GM18505 (cell line): ENCODE data around the gene MRTFA.
A peak's percentile ranks its signal among the peaks of the same experiment; 100 is the strongest.

ENCODE experiments used
- ATAC-seq: cut with Tn5 transposase; IDR thresholded peaks from one replicate; pipeline ENCODE4 v1.9.1; 2021; ENCODE audit not compliant: unreplicated experiment
- POLR2A ChIP-seq: IDR thresholded peaks from 4 replicates; pipeline ENCODE4 v1.6.1; 2011; ENCODE audit warnings: borderline replicate concordance; ENCODE audit not compliant: insufficient read depth, insufficient read length; ENCODE audit errors: extremely low read depth

The MRTFA gene

GRCh38 chr22:40452730-40453487 is 183.6 kb downstream of the MRTFA start:
- TF ChIP-seq POLR2A = no peak
- ATAC-seq = no peak

GRCh38 chr22:40451210-40451609 is 185.3 kb downstream of the MRTFA start:
- no peak for TF ChIP-seq POLR2A
- ATAC-seq = no peak

DNA sequence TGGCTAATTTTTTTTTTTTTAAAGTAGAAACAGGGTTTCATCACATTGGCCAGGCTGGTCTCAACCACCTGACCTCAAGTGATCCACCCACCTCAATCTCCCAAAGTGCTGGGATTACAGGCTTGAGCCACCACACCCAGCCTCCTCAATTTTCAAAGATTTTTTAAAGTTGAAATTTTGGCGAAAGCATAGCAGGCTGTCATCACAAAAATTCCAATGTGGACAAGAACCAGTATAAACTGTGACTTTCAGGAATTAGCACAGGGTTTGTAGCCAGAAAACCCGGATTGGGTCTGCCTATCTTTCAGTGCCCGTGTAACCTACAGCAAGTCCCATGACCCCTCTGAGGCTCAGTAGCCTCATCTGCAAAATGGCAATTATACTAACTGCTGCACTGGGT is 185.9 kb downstream of the MRTFA start:
- TF ChIP-seq POLR2A = no peak
- ATAC-seq = no peak

DNA sequence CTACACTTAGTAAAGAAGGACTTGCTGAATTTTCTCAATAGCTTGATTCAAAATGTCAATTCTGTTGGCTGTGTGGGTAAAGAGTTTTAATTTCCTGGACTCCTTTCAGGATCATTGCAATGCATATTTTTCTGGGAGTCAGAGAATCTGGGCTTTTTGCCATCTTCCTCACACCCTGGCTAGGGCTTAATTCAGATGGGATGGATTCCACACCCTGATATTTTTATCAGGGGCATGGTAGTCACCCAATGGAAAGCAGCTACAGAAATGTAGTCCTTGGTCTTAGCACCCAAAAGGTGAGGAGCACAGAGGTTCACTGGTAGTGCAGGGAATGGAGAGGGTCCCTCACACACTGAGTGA is 186.9 kb downstream of the MRTFA start:
- no peak for ATAC-seq

GRCh38 chr22:40446203-40446602 is 190.3 kb downstream of the MRTFA start:
- ATAC-seq = no peak
- TF ChIP-seq POLR2A = no peak

More for the DNA sequence above, 186.9 kb downstream of the MRTFA start:
- TF ChIP-seq POLR2A = no peak

DNA sequence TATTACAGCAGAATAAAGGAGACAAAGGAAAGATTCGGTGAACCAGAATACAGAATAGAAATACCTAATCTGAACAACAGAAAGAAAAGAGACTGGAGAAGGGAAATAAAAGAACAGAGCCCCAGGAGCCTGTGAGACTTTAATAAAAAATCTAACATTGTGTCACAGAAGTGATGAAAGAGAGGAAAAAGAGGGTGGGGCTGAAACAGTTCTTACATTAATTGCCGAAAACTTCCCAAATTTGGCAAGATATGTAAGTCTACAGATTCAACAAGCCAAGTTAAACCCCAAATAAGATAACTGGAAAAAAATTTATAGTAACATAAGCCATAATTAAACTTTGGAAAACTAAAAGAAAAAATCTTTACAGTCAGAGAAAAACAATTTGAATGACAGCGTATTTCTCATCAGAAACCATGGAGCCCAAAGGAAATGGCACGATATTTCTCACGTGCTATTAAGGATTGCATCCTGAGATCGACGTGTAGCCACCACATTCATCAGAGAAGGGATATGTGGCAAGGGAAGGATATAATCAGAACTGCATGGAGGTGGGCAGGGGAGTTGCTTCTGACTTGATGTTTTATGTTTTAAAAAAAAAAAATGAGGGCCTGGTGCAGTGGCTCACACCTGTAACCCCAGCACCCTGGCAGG is 192.2 kb downstream of the MRTFA start:
- TF ChIP-seq POLR2A = no peak
- no peak for ATAC-seq

- ATAC-seq = no peak
- no peak for TF ChIP-seq POLR2A
Measured at GRCh38 chr22:40443732-40444131, 192.8 kb downstream of the MRTFA start.

DNA sequence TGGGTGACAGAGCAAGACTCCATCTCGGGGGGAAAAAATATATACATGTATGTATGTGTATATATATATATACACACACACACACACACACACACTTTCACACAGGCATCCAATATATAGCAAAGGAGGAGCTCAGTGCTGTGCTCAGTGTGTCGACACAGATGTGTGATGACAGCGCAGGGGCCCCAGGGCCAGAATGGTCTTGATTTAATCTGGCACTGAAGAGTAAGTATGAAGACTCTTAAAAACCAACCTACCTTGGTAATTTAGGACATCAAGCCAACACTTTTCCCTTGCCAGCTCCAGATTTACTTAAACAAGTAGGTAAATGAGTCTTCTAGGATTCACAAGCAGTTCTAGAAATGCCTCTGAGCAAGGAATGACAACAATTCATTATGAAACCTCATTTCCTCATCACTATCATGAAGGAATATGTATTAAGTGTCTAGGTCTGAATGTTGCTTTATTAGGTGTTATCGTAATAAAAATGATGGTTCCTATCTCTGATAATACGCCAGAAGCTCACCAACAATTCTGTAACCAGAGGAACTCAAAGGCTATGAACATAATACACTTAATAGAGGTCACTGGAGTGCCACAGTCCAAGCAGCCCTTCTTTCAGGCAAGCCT is 194.6 kb downstream of the MRTFA start:
- no peak for TF ChIP-seq POLR2A
- ATAC-seq = no peak

DNA sequence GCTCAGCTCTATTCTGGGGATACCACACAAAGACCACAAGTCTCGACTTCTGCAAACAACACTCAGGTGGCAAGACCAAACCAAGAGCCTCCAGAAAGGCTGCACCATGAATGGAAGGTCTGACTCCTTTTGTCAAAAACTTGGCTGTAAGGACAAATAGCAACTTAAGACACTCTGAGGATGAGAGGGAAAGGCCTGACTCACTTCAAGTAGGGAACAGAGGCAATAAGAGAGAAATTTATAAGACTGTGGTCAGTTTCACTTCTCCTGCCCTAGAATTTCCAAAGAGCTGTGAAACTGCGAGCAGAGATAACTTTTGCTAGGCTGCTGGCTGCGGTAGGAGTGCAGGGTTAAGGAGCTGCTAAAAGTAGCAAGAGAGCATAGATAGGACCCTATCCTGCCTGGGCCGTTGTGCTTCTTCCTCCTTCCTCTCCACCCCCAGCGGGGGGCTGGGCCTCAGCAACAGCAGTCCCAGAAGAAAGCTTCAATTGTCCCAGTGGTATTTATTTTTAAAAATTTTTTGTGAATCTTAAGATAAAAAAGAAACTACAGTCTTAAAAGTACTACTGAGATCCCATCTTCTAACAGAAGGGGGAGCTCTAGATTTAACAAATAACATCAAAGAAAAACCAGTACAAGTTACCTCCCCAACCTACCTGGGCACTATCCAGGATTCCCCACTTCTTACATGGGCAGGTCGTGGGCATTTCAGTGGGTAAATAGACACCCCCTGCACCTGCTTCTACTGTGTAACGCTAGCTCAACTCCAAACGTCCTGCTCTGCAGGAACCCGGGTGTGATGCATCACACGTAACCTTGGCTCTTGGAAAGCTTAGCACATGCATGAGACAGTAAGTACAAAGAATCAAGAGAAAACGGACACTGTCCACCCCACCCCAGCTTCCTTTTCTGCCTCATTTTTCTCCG is 199.8 kb downstream of the MRTFA start:
- TF ChIP-seq POLR2A = no peak
- peak; percentile 49 for ATAC-seq

DNA sequence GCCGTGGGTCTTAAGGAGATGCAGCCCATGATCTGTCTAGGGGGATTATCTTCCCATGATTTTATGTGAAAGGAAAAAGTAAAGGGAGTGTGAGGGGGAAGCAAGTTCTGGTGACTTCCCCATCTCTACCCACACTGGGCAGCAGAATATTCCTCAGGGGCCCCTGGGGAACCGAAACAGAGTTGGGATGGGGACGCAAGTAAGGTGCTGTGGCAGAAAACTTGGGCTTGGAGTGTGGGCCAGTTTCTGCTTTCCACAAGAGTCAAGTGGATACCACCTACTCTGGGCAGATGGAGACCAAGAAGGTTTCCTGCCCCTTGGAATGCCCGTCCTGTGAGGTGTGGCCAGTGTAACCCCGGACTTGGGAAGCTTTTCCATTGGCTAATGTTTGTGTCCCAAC is 201.8 kb downstream of the MRTFA start:
- no peak for ATAC-seq
- no peak for TF ChIP-seq POLR2A

GRCh38 chr22:40434106-40434505 is 202.4 kb downstream of the MRTFA start:
- TF ChIP-seq POLR2A = no peak
- no peak for ATAC-seq

- no peak for TF ChIP-seq POLR2A
- no peak for ATAC-seq
Measured at GRCh38 chr22:40433416-40434090, 203.0 kb downstream of the MRTFA start.

GRCh38 chr22:40432625-40433024 is 203.9 kb downstream of the MRTFA start:
- ATAC-seq = no peak

DNA sequence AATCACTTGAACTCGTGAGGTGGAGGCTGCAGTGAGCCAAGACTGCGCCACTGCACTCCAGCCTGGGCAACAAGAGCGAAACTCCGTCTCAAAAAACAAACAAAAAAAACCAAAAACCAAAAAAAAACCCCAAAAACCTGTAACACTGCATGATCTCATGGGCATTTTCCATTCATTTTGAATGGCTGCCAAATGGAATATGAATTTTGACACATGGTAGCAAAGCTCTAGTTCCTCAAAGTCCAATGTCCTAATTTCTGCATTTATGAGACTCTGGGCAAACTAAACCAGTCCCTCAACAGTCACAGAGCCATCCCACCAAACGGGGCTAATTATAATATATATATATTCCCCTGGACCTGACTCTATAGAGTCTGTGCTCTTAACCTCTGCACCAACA is 204.4 kb downstream of the MRTFA start:
- TF ChIP-seq POLR2A = no peak
- no peak for ATAC-seq

More at GRCh38 chr22:40432625-40433024, 203.9 kb downstream of the MRTFA start:
- no peak for TF ChIP-seq POLR2A
